SU-DHL-6 (cell line): ENCODE results near the gene PLA2G6.

Experiments used
- H2AFZ ChIP-seq: fragments of 200-600 bp; sonication (generic); 2 replicates; pipeline ENCODE4 v1.6.1; 2014; ENCODE audit warnings: low read depth, mild to moderate bottlenecking, moderate library complexity, mixed read lengths, antibody characterized with exemption, low read length; ENCODE audit not compliant: severe bottlenecking
- H3F3A ChIP-seq: fragments of 200-600 bp; shearing (Covaris generic); 2 replicates; pipeline ENCODE4 v1.6.0; 2016; ENCODE audit warnings: antibody characterized with exemption, mild to moderate bottlenecking; ENCODE audit not compliant: insufficient read depth
- H3K27ac ChIP-seq: fragments of 200-600 bp; sonication (generic); 2 replicates; pipeline ENCODE4 v1.5.1; 2016; ENCODE audit warnings: low read depth, mild to moderate bottlenecking, low read length, moderate library complexity, mixed read lengths
- H3K27me3 ChIP-seq: fragments of 200-600 bp; sonication (generic), shearing (Covaris generic); 2 replicates; pipeline ENCODE4 v1.6.0; 2014; ENCODE audit warnings: mild to moderate bottlenecking, low read length
- H3K36me3 ChIP-seq: fragments of 200-600 bp; sonication (generic); 2 replicates; pipeline ENCODE4 v1.6.1; 2014; ENCODE audit warnings: mild to moderate bottlenecking, low read length, mixed read lengths
- H3K4me2 ChIP-seq: fragments of 300-600, 200-600 bp; shearing (Covaris generic), sonication (generic); 2 replicates; pipeline ENCODE4 v1.6.0; 2014; ENCODE audit warnings: low read length, low read depth, mild to moderate bottlenecking; ENCODE audit not compliant: poor library complexity, severe bottlenecking
- H3K4me3 ChIP-seq: fragments of 200-600 bp; sonication (generic); 2 replicates; pipeline ENCODE4 v1.5.1; 2014; ENCODE audit warnings: antibody characterized with exemption, low read length, mild to moderate bottlenecking, mixed read lengths; ENCODE audit not compliant: insufficient read depth, poor library complexity, severe bottlenecking
- H3K79me2 ChIP-seq: fragments of 200-600 bp; sonication (generic); 2 replicates; pipeline ENCODE4 v1.6.1; 2014; ENCODE audit warnings: mild to moderate bottlenecking, low read length, moderate library complexity; ENCODE audit not compliant: insufficient read depth
- H3K9ac ChIP-seq: fragments of 200-600 bp; sonication (generic); 2 replicates; pipeline ENCODE4 v1.7.0; 2014; ENCODE audit warnings: mild to moderate bottlenecking, low read length
- H3K9me2 ChIP-seq: fragments of 200-600 bp; sonication (generic); replicated peaks from 2 replicates; pipeline ENCODE4 v1.6.1; 2014; ENCODE audit warnings: low read length; ENCODE audit not compliant: insufficient read depth
- H3K9me3 ChIP-seq: fragments of 200-600 bp; sonication (generic); 2 replicates; pipeline ENCODE4 v1.6.1; 2014; ENCODE audit warnings: low read length, mixed read lengths; ENCODE audit not compliant: insufficient read depth
- H4K20me1 ChIP-seq: fragments of 200-600 bp; sonication (generic); 2 replicates; pipeline ENCODE4 v1.6.1; 2014; ENCODE audit warnings: low read depth, mild to moderate bottlenecking, antibody characterized with exemption, low read length, moderate library complexity, mixed read lengths
- EZH2phosphoT487 ChIP-seq: fragments of 200-600 bp; sonication (generic), shearing (Covaris generic); conservative IDR thresholded peaks from 2 replicates; pipeline ENCODE4 v1.6.1; 2018; ENCODE audit warnings: mild to moderate bottlenecking, antibody characterized with exemption, low read length, moderate library complexity, mixed read lengths
- TF ChIP-seq, protein P1 (sequence below): fragments of 200-600 bp; sonication (generic); IDR thresholded peaks from one replicate; pipeline ENCODE4 v1.5.1; 2017; ENCODE audit warnings: antibody characterized with exemption, mild to moderate bottlenecking, low read length, moderate library complexity; ENCODE audit not compliant: insufficient read depth, poor library complexity, severe bottlenecking

PLA2G6 gene

DNA sequence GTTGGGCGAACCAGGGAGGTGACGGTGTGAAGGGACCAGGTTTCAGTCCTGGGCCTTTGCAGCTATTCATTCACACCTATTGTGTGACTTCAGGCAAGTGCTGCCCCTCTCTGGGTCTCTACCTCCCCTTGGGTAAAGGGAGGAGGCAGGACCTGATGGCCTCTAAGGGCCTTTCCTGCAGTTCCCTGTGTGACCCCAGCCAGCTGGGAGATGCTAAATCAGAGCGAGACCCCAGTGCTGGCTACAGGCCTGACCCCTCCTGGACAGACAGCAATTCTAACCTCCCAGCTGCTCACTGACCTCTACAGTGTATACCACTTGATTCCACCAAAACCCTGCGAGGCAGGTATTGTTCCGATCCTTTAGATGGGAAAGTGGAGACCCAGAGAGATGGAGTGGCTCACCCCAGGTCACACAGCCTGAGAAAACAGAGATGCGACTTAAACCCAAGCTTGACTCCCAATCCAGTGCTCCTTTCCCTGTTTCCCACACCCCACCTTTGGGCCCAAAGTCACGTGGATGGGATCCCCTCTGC is 26.3 kb upstream of the PLA2G6 start:
- H3K9me2 ChIP-seq = no peaks in the 10 kb centered on the region
- H3K27me3 ChIP-seq = no peaks in the 10 kb centered on the region
- no peak overlapping the region for H3K4me2 ChIP-seq
- H3F3A ChIP-seq = no peaks in the 10 kb centered on the region
- no peaks in the 10 kb centered on the region for H3K79me2 ChIP-seq
- H2AFZ ChIP-seq = no peak overlapping the region
- no peaks in the 10 kb centered on the region for H3K9me3 ChIP-seq
- H3K4me3 ChIP-seq = no peak overlapping the region
- TF ChIP-seq EZH2phosphoT487 = no peak
- no peaks in the 10 kb centered on the region for H4K20me1 ChIP-seq
- no peaks in the 10 kb centered on the region for H3K36me3 ChIP-seq
- H3K27ac ChIP-seq = no peak overlapping the region
- H3K9ac ChIP-seq = no peak overlapping the region

DNA sequence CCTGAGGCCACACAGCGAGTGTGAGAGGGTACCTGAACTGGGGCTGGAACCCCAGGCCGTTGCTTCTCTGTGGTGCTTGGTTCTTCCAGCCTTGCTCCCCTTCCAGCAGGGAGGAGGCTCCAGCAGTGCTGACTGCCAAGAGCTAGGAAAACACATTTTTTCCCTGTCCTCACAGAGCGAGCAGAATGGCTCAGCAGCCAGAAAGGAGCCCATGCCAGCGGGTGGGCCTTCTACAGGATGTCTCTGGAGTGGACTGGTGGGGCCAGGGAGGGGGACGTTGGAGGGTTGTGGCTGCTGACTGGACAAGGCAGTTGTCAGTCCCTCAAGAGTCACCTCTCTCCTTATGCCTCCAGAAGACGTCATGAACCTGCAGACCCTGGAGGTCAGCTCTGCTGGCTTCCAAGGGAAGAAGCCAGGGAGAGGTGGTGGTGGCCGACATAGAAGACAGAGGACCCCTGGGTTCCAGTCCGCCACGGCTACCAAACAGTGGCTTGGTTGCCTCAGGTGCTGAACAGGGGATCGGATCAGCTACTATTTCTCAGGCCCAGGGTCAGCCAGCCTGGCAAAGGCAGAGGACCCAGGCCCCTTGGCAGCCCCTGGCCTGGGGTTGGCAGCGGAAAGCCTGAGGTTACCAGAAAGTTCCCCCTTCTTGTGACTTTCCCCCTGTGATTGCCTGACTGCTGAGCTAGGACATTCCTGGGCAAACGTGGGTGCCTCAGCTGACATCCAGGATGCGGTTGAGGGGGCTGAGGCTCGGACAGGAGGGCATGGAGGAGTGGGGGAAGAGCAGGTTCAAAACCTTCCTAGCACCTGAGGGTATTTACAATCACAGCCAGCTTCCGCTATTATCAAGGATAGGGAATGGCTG is 23.9 kb upstream of the PLA2G6 start:
- Histone ChIP-seq H3K9ac (no peak overlapping the region), H3K9me2 (no peaks in the 10 kb centered on the region), H3K36me3 (no peaks in the 10 kb centered on the region), H3K79me2 (no peaks in the 10 kb centered on the region), H3K27me3 (no peaks in the 10 kb centered on the region), H3K4me2 (no peak overlapping the region), H3K4me3 (no peak overlapping the region), H3K9me3 (no peaks in the 10 kb centered on the region), H4K20me1 (no peaks in the 10 kb centered on the region), H3F3A (peaks cover 11% of the 10 kb centered on the region), H2AFZ (no peak overlapping the region), H3K27ac (no peak overlapping the region)
- TF ChIP-seq EZH2phosphoT487 = no peak
- TF ChIP-seq, protein P1, sequence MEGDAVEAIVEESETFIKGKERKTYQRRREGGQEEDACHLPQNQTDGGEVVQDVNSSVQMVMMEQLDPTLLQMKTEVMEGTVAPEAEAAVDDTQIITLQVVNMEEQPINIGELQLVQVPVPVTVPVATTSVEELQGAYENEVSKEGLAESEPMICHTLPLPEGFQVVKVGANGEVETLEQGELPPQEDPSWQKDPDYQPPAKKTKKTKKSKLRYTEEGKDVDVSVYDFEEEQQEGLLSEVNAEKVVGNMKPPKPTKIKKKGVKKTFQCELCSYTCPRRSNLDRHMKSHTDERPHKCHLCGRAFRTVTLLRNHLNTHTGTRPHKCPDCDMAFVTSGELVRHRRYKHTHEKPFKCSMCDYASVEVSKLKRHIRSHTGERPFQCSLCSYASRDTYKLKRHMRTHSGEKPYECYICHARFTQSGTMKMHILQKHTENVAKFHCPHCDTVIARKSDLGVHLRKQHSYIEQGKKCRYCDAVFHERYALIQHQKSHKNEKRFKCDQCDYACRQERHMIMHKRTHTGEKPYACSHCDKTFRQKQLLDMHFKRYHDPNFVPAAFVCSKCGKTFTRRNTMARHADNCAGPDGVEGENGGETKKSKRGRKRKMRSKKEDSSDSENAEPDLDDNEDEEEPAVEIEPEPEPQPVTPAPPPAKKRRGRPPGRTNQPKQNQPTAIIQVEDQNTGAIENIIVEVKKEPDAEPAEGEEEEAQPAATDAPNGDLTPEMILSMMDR = no peak

DNA sequence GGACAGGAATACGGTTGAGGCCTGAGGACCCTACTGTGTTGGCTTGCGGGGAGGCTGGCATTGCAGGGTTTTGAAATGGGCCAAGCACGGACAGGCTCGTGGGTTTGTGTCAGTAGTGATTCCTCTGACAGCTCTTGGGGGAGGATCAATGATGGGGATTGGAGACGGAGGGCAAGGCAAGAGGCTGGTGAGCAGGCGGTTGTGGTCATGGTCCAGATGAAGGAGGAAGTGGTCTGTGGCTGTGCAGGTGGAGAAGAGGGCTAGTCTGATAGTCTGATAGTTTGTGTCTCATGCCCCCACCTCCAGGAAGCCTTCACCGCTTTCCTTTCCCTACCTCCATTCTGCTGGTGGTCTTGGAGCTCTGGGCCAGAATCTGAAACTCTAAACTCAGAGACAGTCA is 23.2 kb upstream of the PLA2G6 start:
- Histone ChIP-seq H3F3A (peaks cover 12% of the 10 kb centered on the region), H3K27me3 (no peaks in the 10 kb centered on the region), H3K4me3 (no peak overlapping the region), H3K27ac (no peak overlapping the region), H3K36me3 (no peaks in the 10 kb centered on the region), H3K4me2 (no peak overlapping the region), H4K20me1 (no peaks in the 10 kb centered on the region), H3K79me2 (no peaks in the 10 kb centered on the region), H3K9me3 (no peaks in the 10 kb centered on the region), H2AFZ (no peak overlapping the region), H3K9me2 (no peaks in the 10 kb centered on the region), H3K9ac (no peak overlapping the region)
- TF ChIP-seq EZH2phosphoT487 = no peak
- TF ChIP-seq, protein P1 = no peak

DNA sequence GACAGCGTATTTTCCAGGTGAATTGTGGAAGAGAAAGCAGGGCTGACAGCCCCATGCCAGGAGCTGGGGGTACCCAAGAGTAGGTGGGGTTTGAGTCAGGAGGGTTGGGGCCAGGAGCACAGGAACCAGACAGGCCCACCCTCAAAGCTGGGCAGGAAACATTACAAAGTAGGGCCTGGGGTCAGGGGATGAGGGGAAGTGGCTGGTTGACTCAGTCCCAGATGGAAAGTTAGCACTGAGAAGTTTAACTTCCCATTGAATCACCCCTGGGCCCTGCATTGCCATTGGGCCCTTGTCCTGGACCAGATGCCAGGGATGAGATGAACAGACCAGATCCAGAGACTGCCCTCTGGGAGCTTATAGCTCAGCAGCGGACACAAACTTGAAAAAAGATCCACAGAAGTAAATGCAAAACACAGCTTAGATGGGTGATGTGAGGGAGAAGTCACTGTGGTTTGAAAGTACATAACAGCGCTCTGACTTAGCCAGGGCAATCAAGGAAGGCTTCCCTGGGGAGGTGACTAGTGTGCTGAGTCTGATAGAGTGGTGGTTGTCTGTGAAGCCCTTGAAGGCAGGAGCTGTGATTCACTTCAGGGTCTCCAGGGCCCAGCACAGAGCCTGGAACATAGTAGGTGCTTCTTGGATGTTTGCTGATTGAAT is 22.4 kb upstream of the PLA2G6 start:
- no peak overlapping the region for H2AFZ ChIP-seq
- no peak overlapping the region for H3K27ac ChIP-seq
- no peak overlapping the region for H3K4me3 ChIP-seq
- no peak overlapping the region for H3K9ac ChIP-seq
- no peaks in the 10 kb centered on the region for H3K79me2 ChIP-seq
- no peaks in the 10 kb centered on the region for H3K9me2 ChIP-seq
- no peak overlapping the region for H3K4me2 ChIP-seq
- peaks cover 12% of the 10 kb centered on the region for H3F3A ChIP-seq
- H3K27me3 ChIP-seq = no peaks in the 10 kb centered on the region
- no peak for TF ChIP-seq EZH2phosphoT487
- TF ChIP-seq, protein P1 = no peak
- no peaks in the 10 kb centered on the region for H4K20me1 ChIP-seq
- no peaks in the 10 kb centered on the region for H3K9me3 ChIP-seq
- no peaks in the 10 kb centered on the region for H3K36me3 ChIP-seq
